IMR-90 (cell line): ENCODE data around the gene CACNA2D1. TPM values are rescaled to one million over a fixed set of nuclear protein-coding genes. Genes with fewer than 3 reads are reported as not detected.

Source experiments
- ATAC-seq: fragments of 200-7000 bp; cut with Tn5 transposase; 2 replicates; pipeline ENCODE4 v1.9.1; 2020; ENCODE audit warnings: low read depth, mild to moderate bottlenecking, moderate library complexity
- BruUV-seq: library from RNA; stranded (reverse); fragments of 400-500 nt; replicated peaks from 2 replicates; lab custom pipeline; 2021; lab: Mats Ljungman, UMichigan
- CTCF ChIA-PET: fragments of 300-600 bp; formaldehyde crosslinking; extraction: SDS; loops from one replicate; lab custom pipeline; 2021; ENCODE audit warnings: antibody characterized with exemption; lab: Yijun Ruan, JAX
- POLR2A ChIA-PET: fragments of 300-600 bp; sonication (Branson Sonifier 250); formaldehyde crosslinking; loops from one replicate; lab custom pipeline; 2022; ENCODE audit warnings: antibody characterized with exemption; ENCODE audit not compliant: unreplicated experiment; lab: Charles Lee
- DNase-seq: peaks from one replicate; pipeline ENCODE4 v3.0.0; 2013
- H2AFZ ChIP-seq: replicated peaks from 2 replicates; pipeline ENCODE3; 2013; ENCODE audit warnings: low read length, mild to moderate bottlenecking; ENCODE audit not compliant: poor library complexity
- H2AK5ac ChIP-seq: 2 replicates; pipeline ENCODE4 v1.6.1; 2013; ENCODE audit warnings: low read depth, low read length, inconsistent platforms
- H2AK9ac ChIP-seq: replicated peaks from 2 replicates; pipeline ENCODE3; 2013; ENCODE audit warnings: mild to moderate bottlenecking, low read depth, low read length, moderate library complexity; ENCODE audit not compliant: poor library complexity
- H2BK120ac ChIP-seq: 2 replicates; pipeline ENCODE4 v1.6.1; 2013; ENCODE audit warnings: low read depth, low read length, inconsistent platforms
- H2BK15ac ChIP-seq: 3 replicates; pipeline ENCODE4 v1.6.1; 2013; ENCODE audit warnings: low read depth, low read length, inconsistent platforms
- H2BK20ac ChIP-seq: 2 replicates; pipeline ENCODE4 v1.6.1; 2013; ENCODE audit warnings: low read depth, mild to moderate bottlenecking, inconsistent platforms, low read length, moderate library complexity
- H2BK5ac ChIP-seq: 2 replicates; pipeline ENCODE4 v1.6.1; 2013; ENCODE audit warnings: mild to moderate bottlenecking, low read depth, low read length, inconsistent platforms; ENCODE audit not compliant: poor library complexity, severe bottlenecking
- H3K14ac ChIP-seq: replicated peaks from 2 replicates; pipeline ENCODE4 v1.6.1; 2013; ENCODE audit warnings: low read depth, low read length, inconsistent platforms
- H3K18ac ChIP-seq: 2 replicates; pipeline ENCODE4 v1.6.1; 2013; ENCODE audit warnings: low read depth, low read length, control low read depth
- H3K23ac ChIP-seq: 2 replicates; pipeline ENCODE4 v1.6.1; 2013; ENCODE audit warnings: low read depth, low read length, inconsistent platforms
- H3K27ac ChIP-seq: 2 replicates; pipeline ENCODE4 v1.5.1; 2013; ENCODE audit warnings: mild to moderate bottlenecking, control low read depth, low read length; ENCODE audit not compliant: insufficient read depth
- H3K27me3 ChIP-seq: 2 replicates; pipeline ENCODE4 v1.6.1; 2013; ENCODE audit warnings: low read length; ENCODE audit not compliant: control insufficient read depth, insufficient read depth
- H3K36me3 ChIP-seq: 2 replicates; pipeline ENCODE4 v1.6.1; 2013; ENCODE audit warnings: low read length, mixed read lengths; ENCODE audit not compliant: control insufficient read depth, insufficient read depth
- H3K4ac ChIP-seq: 2 replicates; pipeline ENCODE4 v1.6.1; 2013; ENCODE audit warnings: low read depth, low read length, inconsistent platforms
- H3K4me1 ChIP-seq: 2 replicates; pipeline ENCODE4 v1.6.1; 2013; ENCODE audit warnings: low read length, mixed read lengths; ENCODE audit not compliant: control insufficient read depth, insufficient read depth
- H3K4me2 ChIP-seq: 2 replicates; pipeline ENCODE4 v1.6.1; 2013; ENCODE audit warnings: low read depth, mild to moderate bottlenecking, control low read depth, low read length, moderate library complexity
- H3K4me3 ChIP-seq: 2 replicates; pipeline ENCODE4 v1.5.1; 2013; ENCODE audit warnings: low read depth, mild to moderate bottlenecking, control low read depth, low read length, moderate library complexity; ENCODE audit not compliant: insufficient read depth
- H3K56ac ChIP-seq: 2 replicates; pipeline ENCODE4 v1.6.1; 2013; ENCODE audit warnings: low read length, inconsistent platforms; ENCODE audit not compliant: insufficient read depth; ENCODE audit errors: extremely low read depth
- H3K79me1 ChIP-seq, 2 experiments: 2 replicates each; pipeline ENCODE4 v1.6.1; 2013; ENCODE audit warnings: low read length in 2 of 2, inconsistent platforms in 1 of 2, low read depth in 1 of 2
- H3K9ac ChIP-seq: 2 replicates; pipeline ENCODE4 v1.6.1; 2013; ENCODE audit warnings: low read depth, low read length, control low read depth
- H3K9me1 ChIP-seq: 2 replicates; pipeline ENCODE4 v1.6.1; 2013; ENCODE audit warnings: low read length, inconsistent platforms; ENCODE audit not compliant: insufficient read depth
- H3K9me3 ChIP-seq: 2 replicates; pipeline ENCODE4 v1.6.1; 2013; ENCODE audit warnings: low read length; ENCODE audit not compliant: control insufficient read depth, insufficient read depth
- H4K20me1 ChIP-seq: 2 replicates; pipeline ENCODE4 v1.6.1; 2013; ENCODE audit warnings: low read length, inconsistent platforms; ENCODE audit not compliant: insufficient read depth
- H4K5ac ChIP-seq: 2 replicates; pipeline ENCODE4 v1.6.1; 2013; ENCODE audit warnings: mild to moderate bottlenecking, low read depth, low read length, control low read depth
- H4K8ac ChIP-seq, 2 experiments: 2 replicates each; pipeline ENCODE4 v1.6.1; 2013; ENCODE audit warnings: low read depth in 2 of 2, low read length in 2 of 2, control low read depth in 1 of 2, inconsistent platforms in 1 of 2
- H4K91ac ChIP-seq: 2 replicates; pipeline ENCODE4 v1.6.1; 2013; ENCODE audit warnings: low read depth, low read length, inconsistent platforms; ENCODE audit not compliant: insufficient read depth
- BHLHE40 ChIP-seq: fragments of 150-350 bp; IDR thresholded peaks from 2 replicates; pipeline ENCODE4 v1.6.1; 2016; ENCODE audit warnings: mild to moderate bottlenecking, low read depth, low read length
- CEBPB ChIP-seq: IDR thresholded peaks from 2 replicates; pipeline ENCODE4 v1.6.1; 2012; ENCODE audit warnings: low read depth, low read length, improper control_type of control experiment
- CTCF ChIP-seq: conservative IDR thresholded peaks from 2 replicates; pipeline ENCODE4 v1.5.1; 2012; ENCODE audit warnings: mild to moderate bottlenecking, low read depth, low read length, improper control_type of control experiment
- POLR2A ChIP-seq: IDR thresholded peaks from 2 replicates; pipeline ENCODE4 v1.6.1; 2012; ENCODE audit warnings: mild to moderate bottlenecking, low read depth, low read length
- RFX5 ChIP-seq: IDR thresholded peaks from 2 replicates; pipeline ENCODE4 v1.8.0; 2012; ENCODE audit warnings: low read depth, mild to moderate bottlenecking, low read length, moderate library complexity
- WGBS, 2 experiments: methylation state at CpG; one replicate each; pipeline versions ENCODE4 v1.1.5 to v1.1.7; 2013; ENCODE audit warnings: missing lambda C conversion rate in 2 of 2; ENCODE audit not compliant: insufficient read length in 1 of 2; ENCODE audit errors: extremely low coverage in 2 of 2; 5-methylcytosine and 5-hydroxymethylcytosine counted together
- dilution Hi-C: fragments of 300-500 bp; cut with HindIII; formaldehyde crosslinking; loops from one replicate; pipeline ENCODE4 v1.14.3; 2018; ENCODE audit warnings: low sequenced_read_pairs; ENCODE audit not compliant: unreplicated experiment
- in situ Hi-C: fragments of 300-500 bp; cut with MboI; formaldehyde crosslinking; loops from 3 replicates; pipeline ENCODE4 v1.14.3; 2019; ENCODE audit warnings: low sequenced_read_pairs, inconsistent platforms, mixed read lengths
- intact Hi-C: fragments of 100-400 bp; cut with micrococcal nuclease; formaldehyde crosslinking; loops from 2 replicates; pipeline ENCODE4 v1.10.0; 2022
- polyA plus RNA-seq, 3 experiments: library from polyadenylated mRNA; depleted of rRNA; stranded (reverse); fragments of >200 nt; gene quantifications; 2 replicates each; pipeline ENCODE4 v1.2.3, GENCODE V29; 2012; ENCODE audit warnings: low replicate concordance in 1 of 3
- total RNA-seq: library from RNA; depleted of rRNA; stranded (reverse); fragments of >200 nt; gene quantifications from 2 replicates; pipeline ENCODE4 v1.2.3, GENCODE V29; 2012

CACNA2D1 gene
- total and polyA plus RNA-seq, 2 of the 4 experiments (the other 2 are of a cell fraction) = 5.8 to 21.9 TPM

- Histone ChIP-seq H2AFZ (no peak overlapping the region), H3K4ac (no peak overlapping the region), H3K36me3 (no peaks in the 10 kb centered on the region), H3K9me1 (peaks cover 3% of the 10 kb centered on the region; the same call in 1 of the 2 replicates), H3K27ac (no peak overlapping the region), H3K4me2 (no peak overlapping the region), H3K4me3 (no peak overlapping the region), H3K14ac (no peak overlapping the region), H4K91ac (no peak overlapping the region), H2BK5ac (no peak overlapping the region), H2BK20ac (no peak overlapping the region), H3K4me1 (0 out of 2 replicates have a peak, but pooled peaks cover 2% of the 10 kb centered on the region), H3K9ac (no peak overlapping the region), H2AK9ac (no peak overlapping the region), H3K9me3 (no peaks in the 10 kb centered on the region), H2AK5ac (no peak overlapping the region), H4K20me1 (no peaks in the 10 kb centered on the region), H2BK15ac (no peak overlapping the region), H3K18ac (peak overlapping the region; percentile 59; the same call in 1 of the 2 replicates), H3K56ac (no peak overlapping the region), H3K23ac (no peak overlapping the region), H3K27me3 (no peaks in the 10 kb centered on the region), H3K79me1 (0 out of 4 replicates have a peak, but pooled peaks cover 0 to 2% of the 10 kb centered on the region in 2 experiments), H4K5ac (no peak overlapping the region), H4K8ac (no peak overlapping the region), H2BK120ac (no peak overlapping the region)
- DNase-seq = no peak
- ChIA-PET POLR2A (no interaction called here), CTCF (no interaction called here)
- ATAC-seq = no peak
- no CpG with 5 or more reads among the region's 2 CpGs for WGBS, 2 experiments
- BruUV-seq = no TSS peak
- dilution Hi-C loops (no loop called here), in situ Hi-C loops (no loop called here), intact Hi-C loops (no loop called here)
- TF ChIP-seq CTCF = no peak
- no peak for TF ChIP-seq RFX5
- TF ChIP-seq POLR2A = no peak
- TF ChIP-seq BHLHE40 = no peak
- TF ChIP-seq CEBPB = no peak
These were observed 470.5 kb downstream of the CACNA2D1 start for GRCh38 chr7:81973117-81973516.
